Adrenal gland (tissue), 12 donors: Measurements from ENCODE around the gene NDUFS4. TPM values are rescaled to one million over a fixed set of nuclear protein-coding genes. Genes with fewer than 3 reads are reported as not detected.
"Not testable (repeated sequence)": the region's sequence is repeated elsewhere in the genome, so short reads cannot be mapped to it uniquely, and the experiment has no call there.

Source experiments
- DNase-seq, 7 donors: peaks; one replicate each; pipeline ENCODE4 v3.0.0-alpha.2; 2019 to 2020
- H3K27ac ChIP-seq, 5 donors: fragments of 200-600 bp; sonication (generic) in 4 of 5; 1 replicate in 3 of 5; 2 replicates in 2 of 5; pipeline versions ENCODE4 v1.5.1 to v1.8.0; 2016 to 2020; ENCODE audit warnings: mild to moderate bottlenecking in 1 of 5
- H3K27me3 ChIP-seq: fragments of 200-600 bp; 2 replicates; pipeline ENCODE4 v1.8.0; 2021
- H3K36me3 ChIP-seq, 2 donors: fragments of 200-600 bp; replicated peaks in 1 of 2; 1 replicate in 1 of 2; 2 replicates in 1 of 2; pipeline versions ENCODE4 v1.5.1 to v1.8.0; 2018 to 2022
- H3K4me1 ChIP-seq, 2 donors: fragments of 200-600 bp; replicated peaks in 1 of 2; 1 replicate in 1 of 2; 2 replicates in 1 of 2; pipeline versions ENCODE4 v1.5.1 to v1.8.0; 2018 to 2021
- H3K4me3 ChIP-seq, 4 donors: fragments of 200-600 bp; sonication (generic) in 3 of 4; one replicate each; pipeline ENCODE4 v1.5.1; 2016 to 2018
- H3K9me3 ChIP-seq, 3 donors: fragments of 200-600 bp; sonication (generic) in 1 of 3; replicated peaks in 1 of 3; 1 replicate in 2 of 3; 2 replicates in 1 of 3; pipeline versions ENCODE4 v1.5.1 to v1.8.0; 2016 to 2021
- POLR2A ChIP-seq, 2 donors: fragments of 450-650 bp; IDR thresholded peaks; one replicate each; pipeline ENCODE4 v1.6.1; 2017; ENCODE audit warnings: antibody characterized with exemption in 2 of 2, mild to moderate bottlenecking in 2 of 2, moderate library complexity in 1 of 2
- WGBS, 4 donors: extraction: QIAGEN DNeasy Blood & Tissue Kit in 2 of 4; methylation state at CpG; one replicate each; pipeline versions ENCODE4 v1.1.5 to v1.1.7; 2013 to 2017; 5-methylcytosine and 5-hydroxymethylcytosine counted together
- intact Hi-C, 2 donors: fragments of 100-400 bp; cut with DNase I; formaldehyde crosslinking; loops; one replicate each; pipeline versions ENCODE4 v1.14.1 to v1.15.0; 2022 to 2023
- polyA plus RNA-seq, 3 donors: library from polyadenylated mRNA; stranded (reverse); fragments of 200-250 nt in 2 of 3; fragments of 350-450 nt in 1 of 3; fragmentation: Illumina TruSeq in 1 of 3; extraction: RNeasy Lipid Tissue Mini Kit (QIAGEN cat#74804) in 1 of 3; gene quantifications; one replicate each; pipeline ENCODE4 v1.2.3, GENCODE V29; 2013 to 2014
- total RNA-seq, 9 donors: library from RNA; depleted of rRNA in 4 of 9; stranded (reverse); fragments of >200 nt in 4 of 9; fragments of 120-200 nt in 1 of 9; fragmentation: NEBNext Ultra II Directional in 1 of 9; extraction: Animal tissue kit (Norgen Biotek cat#: 25700) in 1 of 9; gene quantifications; one replicate each; pipeline versions ENCODE4 v1.1.0 to v1.2.4, GENCODE V29; 2013 to 2023
- TF ChIP-seq, protein P1 (sequence below), 6 experiments: fragments of 450-650 bp in 4 of 6; fragments of 200-600 bp in 2 of 6; sonication (generic) in 1 of 6; IDR thresholded peaks; 1 replicate in 5 of 6; 2 replicates in 1 of 6; pipeline versions ENCODE4 v1.5.1 to v1.8.0; 2016 to 2021; ENCODE audit warnings: antibody characterized with exemption in 6 of 6, mild to moderate bottlenecking in 2 of 6, moderate library complexity in 1 of 6
- donor health status: healthy with polysubstance abuse.
- donor health status: Bipolar disorder and iron deficiency.
- donor health status: DM: yes; HTN: yes; CAD: no.
- donor health status: DM: no; HTN: no; CAD: no.
- donor health status: DM: no; HTN: no; CAD: no.
- donor health status: DM: yes; HTN: yes; CAD: no.

NDUFS4 gene
- total and polyA plus RNA-seq, 12 donors = 39.8 to 222 (median 93.0) TPM

GRCh38 chr5:53649352-53649751 lies 88.9 kb downstream of the NDUFS4 start:
- H3K4me3 ChIP-seq = no peak overlapping the region
- no peak overlapping the region for H3K27ac ChIP-seq
- no peak for DNase-seq
- H3K4me1 ChIP-seq = peaks cover 0 to 18% of the 10 kb centered on the region in 2 donors
- intact Hi-C loops = no loop called here
- 74 to 100% (median 99%) methylated on average over 2 of the region's 2 CpGs for WGBS, 4 donors
- H3K36me3 ChIP-seq = no peaks in the 10 kb centered on the region
- TF ChIP-seq, protein P1, sequence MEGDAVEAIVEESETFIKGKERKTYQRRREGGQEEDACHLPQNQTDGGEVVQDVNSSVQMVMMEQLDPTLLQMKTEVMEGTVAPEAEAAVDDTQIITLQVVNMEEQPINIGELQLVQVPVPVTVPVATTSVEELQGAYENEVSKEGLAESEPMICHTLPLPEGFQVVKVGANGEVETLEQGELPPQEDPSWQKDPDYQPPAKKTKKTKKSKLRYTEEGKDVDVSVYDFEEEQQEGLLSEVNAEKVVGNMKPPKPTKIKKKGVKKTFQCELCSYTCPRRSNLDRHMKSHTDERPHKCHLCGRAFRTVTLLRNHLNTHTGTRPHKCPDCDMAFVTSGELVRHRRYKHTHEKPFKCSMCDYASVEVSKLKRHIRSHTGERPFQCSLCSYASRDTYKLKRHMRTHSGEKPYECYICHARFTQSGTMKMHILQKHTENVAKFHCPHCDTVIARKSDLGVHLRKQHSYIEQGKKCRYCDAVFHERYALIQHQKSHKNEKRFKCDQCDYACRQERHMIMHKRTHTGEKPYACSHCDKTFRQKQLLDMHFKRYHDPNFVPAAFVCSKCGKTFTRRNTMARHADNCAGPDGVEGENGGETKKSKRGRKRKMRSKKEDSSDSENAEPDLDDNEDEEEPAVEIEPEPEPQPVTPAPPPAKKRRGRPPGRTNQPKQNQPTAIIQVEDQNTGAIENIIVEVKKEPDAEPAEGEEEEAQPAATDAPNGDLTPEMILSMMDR (IDR thresholded peaks at IDR 0.05) = no peak
- TF ChIP-seq POLR2A (IDR thresholded peaks at IDR 0.05) = no peak
- peaks cover 0 to 5% (median 0%) of the 10 kb centered on the region in 3 donors for H3K9me3 ChIP-seq
- H3K27me3 ChIP-seq = no peaks in the 10 kb centered on the region

DNA sequence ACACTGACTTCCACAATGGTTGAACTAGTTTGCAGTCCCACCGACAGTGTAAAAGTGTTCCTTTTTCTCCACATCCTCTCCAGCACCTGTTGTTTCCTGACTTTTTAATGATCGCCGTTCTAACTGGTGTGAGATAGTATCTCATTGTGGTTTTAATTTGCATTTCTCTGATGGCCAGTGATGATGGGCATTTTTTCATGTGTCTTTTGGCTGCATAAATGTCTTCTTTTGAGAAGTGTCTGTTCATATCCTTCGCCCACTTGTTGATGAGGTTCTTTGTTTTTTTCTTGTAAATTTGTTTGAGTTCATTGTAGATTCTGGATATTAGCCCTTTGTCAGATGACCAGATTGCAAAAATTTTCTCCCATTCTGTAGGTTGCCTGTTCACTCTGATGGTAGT lies 100.1 kb downstream of the NDUFS4 start:
- H3K4me3 ChIP-seq, H3K27me3 ChIP-seq, H3K27ac ChIP-seq, H3K9me3 ChIP-seq, intact Hi-C loops, H3K4me1 ChIP-seq, DNase-seq, H3K36me3 ChIP-seq: not testable (repeated sequence)
- WGBS, 4 donors = 93 to 97% (median 94%) methylated on average over 3 to 4 of the region's 4 CpGs

- intact Hi-C loops, H3K9me3 ChIP-seq, H3K4me3 ChIP-seq, H3K36me3 ChIP-seq, H3K27ac ChIP-seq, DNase-seq, H3K27me3 ChIP-seq, H3K4me1 ChIP-seq: not testable (repeated sequence)
- 88 to 100% (median 96%) methylated on average over 3 to 10 of the region's 11 CpGs for WGBS, 4 donors
Observed at GRCh38 chr5:53665313-53665712, 104.9 kb downstream of the NDUFS4 start.

- 91 to 96% (median 94%) methylated on average over 2 of the region's 2 CpGs for WGBS, 4 donors
- no peak for DNase-seq
- intact Hi-C loops = no loop called here
- no peaks in the 10 kb centered on the region for H3K9me3 ChIP-seq
- no peaks in the 10 kb centered on the region for H3K27me3 ChIP-seq
- TF ChIP-seq, protein P1 (IDR thresholded peaks at IDR 0.05) = no peak
- TF ChIP-seq POLR2A (IDR thresholded peaks at IDR 0.05) = no peak
- H3K4me3 ChIP-seq = no peak overlapping the region
- no peaks in the 10 kb centered on the region for H3K4me1 ChIP-seq
- H3K36me3 ChIP-seq = no peaks in the 10 kb centered on the region
- no peak overlapping the region for H3K27ac ChIP-seq
Observed at GRCh38 chr5:53667621-53668020, 107.2 kb downstream of the NDUFS4 start.

GRCh38 chr5:53671447-53671846 lies 111.0 kb downstream of the NDUFS4 start:
- Histone ChIP-seq H3K4me1 (no peaks in the 10 kb centered on the region), H3K4me3 (no peak overlapping the region), H3K9me3 (no peaks in the 10 kb centered on the region), H3K27me3 (no peaks in the 10 kb centered on the region), H3K27ac (no peak overlapping the region), H3K36me3 (no peaks in the 10 kb centered on the region)
- TF ChIP-seq, protein P1 (IDR thresholded peaks at IDR 0.05) = no peak
- no peak for TF ChIP-seq POLR2A (IDR thresholded peaks at IDR 0.05)
- intact Hi-C loops = no loop called here
- 89 to 93% (median 90%) methylated on average over 3 of the region's 3 CpGs for WGBS, 4 donors
- no peak for DNase-seq
